WI38 (cell line): Measurements from ENCODE around the gene MYOM3.

Source experiments
- H3K4me3 ChIP-seq: 2 replicates; pipeline ENCODE4 v1.5.1; 2011; ENCODE audit warnings: low read depth, mild to moderate bottlenecking, control low read depth, low read length
- TF ChIP-seq, protein P1 (sequence below): IDR thresholded peaks from 2 replicates; pipeline ENCODE4 v1.5.1; 2012; ENCODE audit warnings: low read depth, mild to moderate bottlenecking, control low read depth, low read length

Gene MYOM3

DNA sequence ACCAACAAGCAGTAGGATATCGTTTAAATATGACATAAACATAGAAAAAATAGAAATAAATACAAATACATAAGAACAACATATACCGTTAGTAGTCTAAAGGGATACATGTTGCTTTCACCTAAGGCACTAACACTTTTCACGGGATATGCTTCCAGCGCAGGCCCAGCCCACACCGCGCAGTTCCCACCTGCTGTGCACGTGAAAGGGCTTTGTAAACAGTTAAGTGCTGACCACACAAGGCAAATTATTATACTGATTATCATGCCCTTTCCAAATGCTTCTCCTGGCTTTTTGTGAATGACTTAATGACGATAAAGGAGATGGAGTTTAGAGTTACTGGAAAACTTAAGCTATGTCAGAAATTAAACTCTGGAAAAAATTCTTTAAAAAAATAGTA is 42.3 kb upstream of the MYOM3 start:
- H3K4me3 ChIP-seq: no peak overlapping the region
- TF ChIP-seq, protein P1, sequence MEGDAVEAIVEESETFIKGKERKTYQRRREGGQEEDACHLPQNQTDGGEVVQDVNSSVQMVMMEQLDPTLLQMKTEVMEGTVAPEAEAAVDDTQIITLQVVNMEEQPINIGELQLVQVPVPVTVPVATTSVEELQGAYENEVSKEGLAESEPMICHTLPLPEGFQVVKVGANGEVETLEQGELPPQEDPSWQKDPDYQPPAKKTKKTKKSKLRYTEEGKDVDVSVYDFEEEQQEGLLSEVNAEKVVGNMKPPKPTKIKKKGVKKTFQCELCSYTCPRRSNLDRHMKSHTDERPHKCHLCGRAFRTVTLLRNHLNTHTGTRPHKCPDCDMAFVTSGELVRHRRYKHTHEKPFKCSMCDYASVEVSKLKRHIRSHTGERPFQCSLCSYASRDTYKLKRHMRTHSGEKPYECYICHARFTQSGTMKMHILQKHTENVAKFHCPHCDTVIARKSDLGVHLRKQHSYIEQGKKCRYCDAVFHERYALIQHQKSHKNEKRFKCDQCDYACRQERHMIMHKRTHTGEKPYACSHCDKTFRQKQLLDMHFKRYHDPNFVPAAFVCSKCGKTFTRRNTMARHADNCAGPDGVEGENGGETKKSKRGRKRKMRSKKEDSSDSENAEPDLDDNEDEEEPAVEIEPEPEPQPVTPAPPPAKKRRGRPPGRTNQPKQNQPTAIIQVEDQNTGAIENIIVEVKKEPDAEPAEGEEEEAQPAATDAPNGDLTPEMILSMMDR: no peak

DNA sequence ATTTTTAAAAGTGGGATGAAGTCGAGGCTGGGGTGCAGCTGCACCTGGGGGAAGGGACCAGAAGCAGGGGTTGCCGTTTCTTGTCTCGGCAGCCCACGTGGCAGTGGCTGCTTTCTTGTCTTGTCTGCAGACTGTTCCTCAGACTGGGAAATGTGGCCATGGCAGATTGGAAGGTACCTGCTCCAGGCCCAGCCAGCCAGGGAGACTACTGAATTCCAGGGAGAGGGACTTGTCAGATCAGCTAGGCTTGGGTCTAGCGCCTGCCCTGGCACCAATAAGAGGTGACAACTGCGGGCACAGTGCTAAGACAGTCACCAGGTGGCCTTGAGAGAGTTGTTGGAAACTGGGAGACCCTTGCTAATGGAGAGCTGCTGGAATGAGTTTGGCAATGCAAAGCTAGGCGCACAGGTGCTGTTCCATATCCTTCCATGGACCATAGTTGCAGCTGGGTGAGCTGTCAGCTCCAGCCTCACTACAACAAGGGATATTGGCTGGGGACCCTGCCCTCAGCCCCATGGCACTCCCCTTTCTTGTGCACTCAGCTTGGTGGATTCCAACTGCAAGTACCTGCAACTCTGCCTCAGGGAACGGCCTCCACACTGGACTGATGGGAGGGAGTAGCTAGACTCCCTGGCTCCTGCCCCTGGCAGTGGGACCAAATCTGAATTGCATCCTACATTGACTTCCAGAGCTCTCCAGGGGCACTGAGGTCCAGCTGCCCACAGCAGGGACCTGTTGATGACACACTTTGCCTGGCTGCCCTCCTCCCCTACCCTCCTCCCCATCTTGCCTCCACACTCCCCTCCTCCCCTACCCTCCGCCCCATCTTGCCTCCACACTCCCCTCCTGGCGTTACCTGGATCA is 40.9 kb upstream of the MYOM3 start:
- H3K4me3 ChIP-seq: no peak overlapping the region

DNA sequence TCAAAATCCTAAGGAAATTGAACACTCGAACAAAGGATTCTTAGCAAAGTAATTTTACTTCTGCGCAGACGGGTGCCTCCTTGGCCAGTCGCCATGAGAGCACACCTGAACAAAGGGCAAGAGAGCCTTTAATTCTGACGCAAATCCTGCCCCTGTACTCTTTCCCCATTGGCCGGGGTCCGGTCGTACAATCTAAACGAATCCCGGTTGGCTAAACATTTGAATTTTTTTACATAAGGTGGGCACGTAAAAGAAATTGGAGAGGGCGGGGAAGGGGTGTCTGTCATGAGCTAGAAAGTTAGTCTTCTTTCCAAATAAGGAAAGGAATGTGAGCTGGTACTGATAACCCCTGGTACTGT is 39.2 kb upstream of the MYOM3 start:
- TF ChIP-seq, protein P1: no peak
- no peak overlapping the region for H3K4me3 ChIP-seq

More for the DNA sequence above, 40.9 kb upstream of the MYOM3 start:
- TF ChIP-seq, protein P1: no peak

DNA sequence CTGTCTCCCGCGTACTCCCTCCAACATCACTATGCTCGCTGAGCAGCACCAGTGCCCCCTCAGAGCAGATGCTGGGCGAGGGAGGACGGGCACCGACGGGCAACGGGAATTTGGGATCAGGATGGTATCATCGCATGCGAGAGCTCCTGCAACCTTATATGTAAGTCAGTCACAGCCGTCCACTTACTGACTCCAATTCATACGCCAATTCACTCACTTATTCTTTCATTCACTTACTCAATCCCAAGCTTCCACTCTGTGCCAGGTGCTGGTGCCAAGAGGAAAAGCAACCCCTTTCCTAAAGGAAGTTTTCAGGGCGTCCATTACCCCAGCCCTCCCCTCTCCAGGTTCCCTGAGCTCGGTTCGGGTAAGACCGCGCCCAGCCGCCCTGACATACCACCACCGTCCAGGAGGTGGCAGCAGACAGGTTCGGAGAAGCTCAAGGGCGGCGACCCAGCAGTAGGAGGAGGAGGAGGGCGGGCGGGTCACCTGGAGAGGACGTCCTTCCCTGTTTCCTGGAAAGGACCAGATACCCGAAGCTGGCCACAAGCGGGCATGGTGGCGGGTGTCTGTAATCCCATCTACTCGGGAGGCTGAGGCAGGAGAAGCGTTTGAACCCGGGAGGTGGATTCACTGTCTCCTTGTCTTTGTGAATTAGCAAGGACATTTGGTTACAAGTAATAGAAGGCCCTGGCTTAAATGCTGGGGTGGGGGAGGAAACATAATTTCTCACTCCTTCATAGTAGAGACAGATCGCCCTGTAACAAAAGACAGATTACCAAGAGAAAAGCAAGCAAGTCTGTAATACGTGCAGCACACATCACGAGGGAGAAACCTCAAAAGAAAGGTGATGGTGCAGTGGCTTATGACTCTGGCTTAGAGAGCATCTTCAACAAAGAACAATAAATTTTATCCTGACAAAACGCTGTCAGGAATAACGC is 38.6 kb upstream of the MYOM3 start:
- TF ChIP-seq, protein P1: peak; percentile 69
- no peak overlapping the region for H3K4me3 ChIP-seq

DNA sequence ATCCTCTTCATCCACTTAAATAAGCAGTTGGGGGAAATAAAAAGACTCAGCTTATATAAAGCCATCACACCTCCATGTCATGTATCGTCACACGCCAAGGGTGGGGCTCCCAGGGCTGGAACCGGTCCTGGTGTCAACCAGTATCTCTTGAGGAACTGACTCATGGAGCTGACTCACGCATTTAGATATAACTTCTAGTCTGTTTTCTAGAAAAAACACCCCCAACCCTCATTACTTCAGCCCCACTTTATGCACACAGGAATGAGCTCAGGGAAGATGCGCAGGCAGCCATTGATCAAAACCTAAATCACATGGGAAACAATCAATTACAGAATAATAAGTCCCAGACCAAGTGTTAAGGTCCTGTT is 37.9 kb upstream of the MYOM3 start:
- H3K4me3 ChIP-seq: no peak overlapping the region

DNA sequence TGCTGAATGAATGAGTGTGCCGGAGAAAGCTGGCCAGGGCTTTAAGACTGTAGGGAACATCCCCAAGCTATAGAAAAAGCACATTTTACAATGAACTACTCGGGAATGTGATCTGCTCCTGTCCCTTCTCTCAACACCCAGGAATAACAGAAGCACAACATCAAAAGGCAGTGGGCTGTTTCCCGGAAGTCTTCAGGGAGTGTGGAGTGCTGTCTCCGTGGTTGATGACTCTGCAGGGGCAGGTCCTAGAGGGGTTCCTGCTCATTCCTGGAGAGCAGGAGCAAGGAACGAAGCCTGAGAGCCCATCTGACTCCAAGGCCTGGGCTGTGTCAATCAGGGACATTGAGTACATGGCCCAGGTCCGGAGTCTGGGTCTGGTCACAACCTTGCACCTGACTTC is 35.9 kb upstream of the MYOM3 start:
- TF ChIP-seq, protein P1: no peak
- H3K4me3 ChIP-seq: no peak overlapping the region

More for the DNA sequence above, 37.9 kb upstream of the MYOM3 start:
- TF ChIP-seq, protein P1: no peak

DNA sequence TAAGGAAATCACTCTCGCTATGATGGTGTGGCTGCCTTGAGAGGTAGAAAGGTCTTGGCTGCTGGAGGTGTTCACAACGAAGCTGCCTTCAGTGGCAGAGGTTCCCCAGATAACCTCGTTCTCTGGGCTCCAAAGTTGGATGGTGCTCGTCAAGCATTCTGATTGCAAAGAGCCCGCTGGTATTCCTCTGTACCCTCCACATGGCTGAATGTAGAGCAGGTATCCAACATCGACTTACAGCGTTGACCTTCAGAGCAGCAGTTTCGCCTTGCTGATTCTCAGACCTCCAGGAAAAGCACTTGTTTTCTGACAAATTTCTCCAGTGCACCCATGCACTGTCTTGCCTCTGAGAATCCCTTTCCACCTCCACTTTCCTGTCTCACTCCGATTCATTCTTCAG is 35.3 kb upstream of the MYOM3 start:
- TF ChIP-seq, protein P1: no peak
- H3K4me3 ChIP-seq: no peak overlapping the region
